HG02623 (cell line): ENCODE results near the gene RERE.

Experiments used
- ATAC-seq: cut with Tn5 transposase; IDR thresholded peaks from one replicate; pipeline ENCODE4 v1.9.1; 2021; ENCODE audit warnings: moderate library complexity; ENCODE audit not compliant: unreplicated experiment

The RERE gene

DNA sequence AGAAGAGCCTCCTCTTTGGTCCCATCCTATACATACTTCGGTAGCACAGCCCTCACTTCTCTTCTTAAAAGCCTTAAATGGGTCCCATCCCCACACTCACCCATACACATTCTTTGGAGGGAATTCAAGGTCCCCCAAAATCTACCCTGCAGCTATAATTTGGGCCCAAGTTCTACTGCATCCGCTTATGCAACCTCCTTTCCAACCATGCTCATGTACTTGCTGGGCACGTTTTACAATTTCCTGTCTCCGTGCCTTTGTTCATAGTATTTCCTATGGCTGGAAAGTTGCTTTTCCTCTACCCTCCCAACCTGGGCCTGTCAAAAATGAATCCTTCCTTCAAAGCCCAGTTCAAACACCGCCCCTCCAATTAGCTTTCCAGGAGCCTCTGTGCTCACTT is 399.8 kb downstream of the RERE start:
- no peak for ATAC-seq

DNA sequence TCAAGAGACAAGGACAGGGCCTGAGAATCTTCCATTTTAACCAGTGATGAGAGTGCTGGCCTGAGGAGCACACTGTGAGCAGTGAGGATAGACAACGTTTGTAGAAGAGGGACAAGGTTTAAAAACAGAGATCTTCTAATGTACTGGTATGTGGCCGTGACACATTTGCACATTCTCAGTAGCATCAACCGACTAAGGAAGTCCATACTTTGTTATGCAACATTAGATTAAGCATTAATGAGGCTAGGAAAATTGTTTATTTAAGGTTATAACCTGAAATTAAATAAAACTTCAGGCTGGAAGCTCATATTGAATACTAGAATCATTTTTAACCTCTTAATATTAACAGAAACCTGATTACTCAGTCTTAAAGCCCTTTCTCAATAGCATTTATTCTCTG is 400.6 kb downstream of the RERE start:
- no peak for ATAC-seq

DNA sequence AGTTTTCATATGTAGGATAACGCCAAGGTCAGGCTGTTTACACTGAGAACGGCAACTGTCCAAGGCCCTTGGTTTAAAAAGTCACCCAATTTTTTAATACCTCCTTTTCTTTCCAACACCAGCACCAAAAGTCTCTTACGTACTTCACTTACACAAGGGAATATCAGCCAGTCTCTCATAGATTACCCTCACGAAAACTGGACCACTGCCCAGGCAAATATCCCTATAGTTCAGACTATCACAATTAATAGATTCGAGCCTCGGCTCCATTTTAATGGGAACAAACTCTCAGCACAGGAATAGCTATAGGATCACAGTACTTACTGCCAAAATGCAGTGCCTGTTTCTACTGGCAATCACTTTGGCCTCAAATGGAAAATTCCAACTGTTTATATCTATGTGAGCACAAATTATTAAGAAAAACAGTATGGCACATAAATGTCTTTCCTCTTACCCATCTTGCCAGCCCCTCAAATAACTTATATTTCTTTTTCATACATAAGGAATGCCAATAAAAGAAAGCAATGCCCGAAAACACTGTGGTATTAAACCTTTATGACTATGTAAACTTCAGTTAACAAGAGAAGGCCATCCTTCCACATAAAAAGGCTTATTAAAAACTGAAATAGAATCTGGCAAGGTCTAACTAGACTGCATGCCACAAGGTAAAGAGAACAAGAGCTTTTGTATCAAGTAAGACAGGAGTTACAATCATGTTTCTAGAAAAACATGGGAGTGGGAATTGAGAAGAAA is 401.7 kb downstream of the RERE start:
- no peak for ATAC-seq

DNA sequence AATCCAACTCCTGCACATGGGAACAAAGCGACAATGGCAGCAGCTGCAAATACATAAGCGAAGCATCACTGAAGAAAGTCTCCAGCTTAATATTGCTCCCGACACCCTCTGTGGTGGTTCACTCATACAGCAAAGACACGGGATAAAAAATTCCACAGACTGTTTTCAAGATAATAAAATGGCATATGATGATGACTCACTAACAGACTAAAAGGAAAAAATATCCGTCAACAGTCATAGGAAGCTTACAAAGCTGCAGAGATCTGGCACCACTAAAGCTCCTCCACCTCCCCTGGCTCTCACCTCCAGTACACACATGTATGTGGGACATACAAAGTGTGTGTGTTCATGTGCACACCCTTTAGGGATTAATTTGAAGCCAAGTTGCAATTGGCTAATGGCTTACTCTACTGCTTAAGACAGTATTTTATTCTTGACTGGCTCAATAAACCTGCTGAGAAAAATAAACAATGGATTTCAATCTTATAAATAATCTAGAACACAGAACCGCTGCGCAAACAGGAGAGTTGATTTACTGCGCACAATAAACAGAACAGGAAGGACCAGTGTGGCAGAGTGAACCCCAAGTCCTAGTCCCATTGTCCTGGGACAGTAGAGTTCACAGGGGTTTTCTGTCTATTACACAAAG is 405.1 kb downstream of the RERE start:
- no peak for ATAC-seq

- no peak for ATAC-seq
Observed at GRCh38 chr1:8411803-8412182, 405.6 kb downstream of the RERE start.

GRCh38 chr1:8410791-8411190 is 406.6 kb downstream of the RERE start:
- no peak for ATAC-seq

DNA sequence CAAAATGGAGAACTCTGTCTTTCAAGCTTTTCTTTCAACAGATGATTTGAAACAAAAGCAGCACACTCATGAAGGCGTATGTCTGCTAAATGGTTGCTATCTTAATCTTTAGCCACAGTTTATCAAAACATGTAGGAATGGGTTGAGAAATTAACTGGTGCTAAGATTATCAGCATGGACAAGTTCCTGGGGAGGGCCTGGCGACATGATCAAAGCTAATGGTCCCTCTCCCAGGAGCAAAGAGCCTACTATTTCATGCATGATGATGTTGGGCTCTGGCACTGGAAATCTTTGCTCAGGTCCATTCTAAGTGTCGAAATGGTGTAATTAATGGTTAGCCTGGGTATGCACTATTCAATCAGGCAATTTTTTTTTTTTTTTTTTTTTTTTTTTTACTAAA is 407.8 kb downstream of the RERE start:
- no peak for ATAC-seq

DNA sequence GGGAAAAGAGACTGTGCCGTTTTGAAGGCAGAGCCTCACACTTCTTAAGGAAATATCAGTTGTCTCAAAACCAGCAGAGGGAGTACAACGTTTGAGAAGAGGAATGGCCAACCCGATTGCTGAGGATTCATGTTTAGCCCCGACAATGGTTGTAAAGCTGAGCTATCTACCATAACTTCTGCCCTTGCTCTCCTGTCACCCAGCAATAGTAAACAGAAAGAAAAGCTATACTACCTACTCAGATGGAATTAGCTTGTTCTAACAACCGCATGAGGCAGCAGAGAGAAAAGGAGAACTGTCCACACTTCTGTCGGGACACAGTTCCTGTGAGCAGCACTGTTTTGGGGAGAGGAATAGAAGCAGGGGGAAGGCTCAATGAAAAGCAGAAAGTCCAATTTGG is 408.3 kb downstream of the RERE start:
- no peak for ATAC-seq

DNA sequence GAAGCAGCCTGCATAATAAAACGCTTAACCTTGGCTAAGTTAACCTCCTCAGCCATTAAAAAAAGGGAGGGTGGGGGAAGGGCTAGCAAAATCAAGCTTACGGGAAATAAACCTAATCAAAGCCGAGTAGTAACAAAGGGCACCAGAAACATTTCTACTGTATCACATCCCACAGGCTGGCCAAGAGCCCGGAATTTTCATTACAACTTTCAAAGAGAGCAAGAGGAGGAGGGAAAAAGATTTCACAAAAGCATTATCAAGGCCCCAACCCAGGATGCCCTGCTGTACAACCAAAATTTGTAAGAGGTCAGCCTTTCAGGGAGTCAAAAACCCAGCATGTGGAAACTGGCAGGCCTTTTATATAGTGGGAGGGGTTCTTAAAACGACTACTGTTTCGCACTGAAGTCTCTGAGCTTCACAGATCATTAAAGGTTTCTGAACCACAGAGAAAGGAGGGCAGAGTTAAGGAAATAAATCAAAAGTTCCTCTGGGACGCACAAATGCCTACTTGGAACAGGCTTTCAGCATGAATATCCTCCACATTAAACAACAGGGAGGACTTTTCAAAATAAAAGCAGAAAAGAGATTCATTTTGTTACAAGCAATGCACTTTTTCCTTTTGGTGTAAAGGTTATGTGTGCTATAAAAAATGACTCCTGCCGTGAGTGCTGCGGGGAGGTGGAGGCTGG is 409.1 kb downstream of the RERE start:
- no peak for ATAC-seq

GRCh38 chr1:8407652-8408051 is 409.8 kb downstream of the RERE start:
- ATAC-seq, result no peak

DNA sequence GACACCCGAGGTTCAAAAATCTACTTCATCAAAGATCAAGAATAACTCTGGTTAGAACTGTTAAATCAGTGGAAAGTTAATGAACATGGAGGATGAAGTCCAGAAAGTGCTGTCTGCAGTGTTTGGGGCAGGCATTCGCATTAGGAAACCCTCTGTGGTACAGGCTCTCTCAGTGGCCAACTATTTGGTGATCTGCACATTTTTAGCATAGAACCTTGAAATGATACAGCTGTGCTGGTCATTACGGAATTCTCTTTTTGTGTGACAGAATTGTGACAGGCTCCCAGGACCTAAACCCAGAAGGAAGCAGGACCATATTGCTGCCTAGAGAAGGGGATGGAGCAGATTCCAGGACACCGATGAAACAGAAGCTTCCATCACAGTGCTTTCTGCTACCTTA is 410.5 kb downstream of the RERE start:
- no peak for ATAC-seq

DNA sequence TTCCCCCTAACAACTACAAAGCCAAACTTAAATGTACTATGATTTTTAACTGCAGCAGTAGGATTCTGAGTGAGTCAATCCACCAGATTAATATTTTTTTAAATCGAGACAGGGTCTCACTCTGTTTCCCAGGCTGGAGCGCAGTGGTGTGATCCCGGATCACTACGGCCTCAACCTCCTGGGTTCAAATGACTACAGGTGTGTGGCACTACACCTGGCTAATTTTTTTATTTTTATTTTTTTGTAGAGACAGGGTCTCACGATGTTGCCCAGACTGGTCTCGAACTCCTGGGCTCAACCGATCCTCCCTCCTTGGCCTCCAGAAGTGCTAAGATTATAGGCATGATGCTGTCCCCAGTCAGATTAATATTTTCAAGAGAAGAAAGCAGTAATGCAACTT is 411.4 kb downstream of the RERE start:
- ATAC-seq, result no peak

- ATAC-seq, result no peak
Observed at GRCh38 chr1:8404460-8405370, 412.7 kb downstream of the RERE start.

DNA sequence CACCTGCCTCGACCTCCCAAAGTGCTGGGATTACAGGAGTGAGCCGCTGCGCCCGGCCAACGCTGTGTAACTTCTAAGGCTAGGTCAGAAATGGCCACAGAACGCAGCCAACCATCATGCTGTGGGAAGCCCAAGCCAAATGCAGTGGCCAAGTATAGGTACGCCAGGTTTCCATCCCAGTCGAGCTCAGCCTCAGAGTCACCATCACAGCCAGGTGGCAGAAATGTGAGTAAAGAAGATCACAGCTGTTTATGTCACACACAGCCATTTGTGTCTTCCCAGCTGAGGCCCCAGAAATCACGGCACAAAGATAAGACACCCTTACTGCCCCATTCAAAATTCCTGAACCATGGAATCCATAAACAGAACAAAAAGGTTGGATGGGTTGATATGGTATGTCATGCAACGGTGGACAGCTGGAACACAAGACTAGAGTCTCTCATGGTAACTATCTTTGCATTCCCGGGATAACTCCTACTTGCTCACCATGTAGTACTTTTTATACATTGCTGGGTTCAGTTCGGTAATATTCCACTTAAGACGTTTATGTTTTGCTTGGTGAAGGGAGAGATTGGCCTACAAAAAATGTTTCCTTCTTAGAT is 415.2 kb downstream of the RERE start:
- ATAC-seq, result no peak

DNA sequence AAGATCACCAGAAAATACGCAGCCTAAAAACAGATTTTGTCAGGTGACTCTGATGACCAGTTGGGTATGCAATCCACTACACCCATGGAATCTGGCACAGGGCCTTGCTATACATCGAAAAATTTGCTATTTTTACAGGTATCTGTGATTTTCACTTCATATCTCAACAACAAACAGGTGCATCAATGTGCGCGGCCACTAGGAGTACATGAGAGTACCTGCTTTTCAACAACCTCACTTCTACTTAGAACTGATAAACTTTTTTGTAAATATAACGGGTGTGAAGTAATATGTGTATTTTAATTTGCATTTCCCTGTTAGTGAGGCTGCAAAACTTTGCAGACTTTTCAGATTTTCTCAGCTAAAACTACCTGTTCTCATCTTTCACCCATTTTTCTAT is 418.8 kb downstream of the RERE start:
- no peak for ATAC-seq

DNA sequence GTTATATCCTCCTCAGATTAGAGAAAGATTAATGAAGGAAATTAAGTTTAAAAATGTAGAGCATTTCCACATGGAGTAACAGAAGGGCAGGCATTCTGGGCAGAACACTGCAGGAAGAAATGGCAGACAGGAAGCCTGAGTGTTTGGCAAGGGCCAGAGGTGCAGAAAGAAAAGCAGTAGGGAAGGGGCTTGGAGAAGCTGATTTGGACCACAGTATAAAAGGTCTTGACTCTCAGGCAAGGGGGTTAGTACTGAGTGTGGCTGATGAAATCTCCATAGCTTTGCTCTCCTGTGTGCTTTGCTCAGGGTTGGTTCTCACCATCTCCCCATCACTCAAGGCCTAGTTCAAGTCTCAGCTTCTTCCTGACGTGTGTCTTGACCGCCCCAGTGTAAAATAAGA is 419.4 kb downstream of the RERE start:
- no peak for ATAC-seq

- ATAC-seq, result no peak
Observed at GRCh38 chr1:8397511-8397910, 419.9 kb downstream of the RERE start.

- ATAC-seq, result no peak
Observed at GRCh38 chr1:8396786-8397406, 420.5 kb downstream of the RERE start.

GRCh38 chr1:8396083-8396785 is 421.2 kb downstream of the RERE start:
- no peak for ATAC-seq

DNA sequence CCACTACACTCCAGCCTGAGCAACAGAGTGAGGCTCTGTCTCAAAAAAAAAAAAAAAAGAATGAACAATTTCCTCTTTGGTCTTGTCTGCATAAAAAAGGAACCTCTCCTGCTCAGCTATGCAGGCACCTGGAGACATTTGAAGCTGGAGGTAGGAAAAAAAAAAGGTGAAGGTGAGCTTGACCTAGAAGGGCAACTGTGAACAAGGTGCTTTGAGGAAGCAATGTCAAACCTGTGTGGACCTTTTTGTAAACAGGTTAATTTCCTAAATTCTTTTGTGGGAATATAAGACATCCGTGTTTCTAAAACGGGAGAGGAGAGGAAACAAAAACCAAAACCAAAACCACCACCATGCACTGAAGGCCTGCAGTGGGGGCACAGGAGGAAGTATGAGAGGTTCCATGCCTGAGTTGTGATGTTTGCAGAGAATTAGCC is 422.0 kb downstream of the RERE start:
- no peak for ATAC-seq
